HG03066 (cell line): Measurements from ENCODE around the gene LATS2.

Experiments used
- ATAC-seq: cut with Tn5 transposase; IDR thresholded peaks from one replicate; pipeline ENCODE4 v1.9.1; 2021; ENCODE audit warnings: low read depth; ENCODE audit not compliant: unreplicated experiment

The LATS2 gene

DNA sequence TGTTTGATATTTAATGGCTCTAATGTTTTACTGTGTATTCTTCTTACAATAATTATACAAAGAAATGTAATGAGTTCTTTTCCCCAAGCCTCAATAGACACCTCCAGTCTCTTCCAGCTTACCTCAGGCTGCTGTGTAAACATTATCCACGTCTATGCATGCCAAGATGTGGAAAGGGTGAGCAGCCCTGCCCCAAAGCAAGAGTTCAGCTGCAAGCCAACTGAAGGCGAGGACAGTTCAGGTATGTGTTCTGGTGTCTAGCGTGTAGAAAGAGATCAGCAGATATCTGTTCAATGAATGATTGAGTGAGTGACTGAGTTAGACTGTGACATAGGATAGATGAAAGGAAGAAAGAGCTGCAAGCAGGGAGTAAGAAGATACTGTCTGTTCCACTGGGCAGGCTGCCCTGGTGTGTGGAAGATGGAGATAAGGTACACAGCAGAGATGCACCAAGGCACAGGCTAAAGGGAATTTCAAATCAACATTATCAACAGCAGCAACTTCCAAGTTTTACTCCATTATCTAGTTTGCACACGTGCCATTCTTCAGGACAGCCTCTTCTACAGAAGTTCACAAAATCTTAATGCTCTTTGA is 66.0 kb downstream of the LATS2 start:
- ATAC-seq = no peak

DNA sequence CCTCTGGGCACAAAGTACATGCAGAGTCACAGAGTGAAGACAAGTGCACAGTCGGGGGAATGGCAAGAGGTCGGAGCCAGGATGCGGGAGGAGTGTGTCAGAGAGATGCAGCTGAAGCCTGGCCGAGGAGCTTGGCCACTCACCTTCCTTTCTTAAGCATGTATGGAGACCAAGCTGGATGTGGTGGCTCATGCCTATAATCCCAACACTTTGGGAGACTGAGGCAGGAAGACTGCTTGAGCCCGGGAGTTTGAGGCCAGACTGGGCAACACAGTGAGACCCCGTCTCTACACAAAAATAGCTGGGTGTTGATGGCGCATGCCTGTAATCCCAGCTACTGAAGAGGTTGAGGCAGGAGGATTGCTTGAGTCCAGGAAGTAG is 67.0 kb downstream of the LATS2 start:
- ATAC-seq = no peak

DNA sequence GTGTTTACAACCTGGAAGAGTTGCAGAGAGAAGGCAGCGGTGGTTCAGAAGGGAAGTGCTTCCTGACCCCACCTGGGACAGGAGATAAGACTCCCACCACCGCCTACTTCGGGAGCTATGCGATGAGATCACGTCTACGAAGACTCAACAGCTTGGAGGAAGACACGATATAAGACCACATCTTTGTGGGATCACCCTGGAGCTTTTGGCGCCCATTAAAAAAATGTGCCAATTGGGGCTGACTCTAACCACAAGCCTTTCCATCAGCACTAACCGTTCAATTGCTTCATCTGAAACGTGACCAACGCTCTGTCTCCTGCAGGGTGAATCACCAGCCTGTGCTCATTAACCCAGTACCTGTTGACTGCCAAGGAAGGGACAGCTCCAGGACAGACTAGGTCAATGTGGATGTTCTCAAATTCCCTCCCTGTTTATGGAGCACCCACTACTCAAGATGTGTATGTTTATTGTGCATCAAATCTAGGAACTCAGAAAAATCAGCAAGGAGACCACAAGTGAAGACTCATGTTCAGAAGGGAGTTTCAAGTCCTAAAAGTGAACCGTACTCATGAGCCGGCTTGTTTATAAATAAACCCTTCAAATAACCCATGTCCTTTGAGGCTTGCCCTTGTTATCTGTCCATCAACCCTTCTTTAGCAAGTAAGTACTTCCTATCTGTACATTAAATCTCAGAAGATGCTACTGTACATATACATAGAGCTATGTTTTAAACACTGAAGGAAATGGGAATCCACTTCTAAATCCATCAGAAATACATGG is 67.5 kb downstream of the LATS2 start:
- no peak for ATAC-seq

DNA sequence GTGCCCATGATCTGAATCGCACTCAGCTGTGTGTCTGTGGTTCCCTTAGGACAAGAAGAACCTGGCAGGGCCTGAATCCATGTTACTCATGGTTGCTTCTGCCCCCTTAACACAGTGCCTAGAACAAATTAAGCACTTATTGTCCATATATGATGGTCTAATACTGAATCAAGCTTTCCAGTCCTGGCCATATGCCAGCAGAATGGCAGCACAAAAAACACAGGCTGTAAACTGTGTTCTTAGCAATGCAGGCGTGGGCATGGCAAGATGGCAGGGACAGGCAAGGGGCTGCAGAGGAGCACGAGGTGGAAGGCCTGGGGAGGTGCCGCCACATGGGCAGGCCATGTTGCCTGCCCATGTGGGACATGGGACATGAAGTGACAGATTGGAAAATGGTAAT is 68.2 kb downstream of the LATS2 start:
- no peak for ATAC-seq

DNA sequence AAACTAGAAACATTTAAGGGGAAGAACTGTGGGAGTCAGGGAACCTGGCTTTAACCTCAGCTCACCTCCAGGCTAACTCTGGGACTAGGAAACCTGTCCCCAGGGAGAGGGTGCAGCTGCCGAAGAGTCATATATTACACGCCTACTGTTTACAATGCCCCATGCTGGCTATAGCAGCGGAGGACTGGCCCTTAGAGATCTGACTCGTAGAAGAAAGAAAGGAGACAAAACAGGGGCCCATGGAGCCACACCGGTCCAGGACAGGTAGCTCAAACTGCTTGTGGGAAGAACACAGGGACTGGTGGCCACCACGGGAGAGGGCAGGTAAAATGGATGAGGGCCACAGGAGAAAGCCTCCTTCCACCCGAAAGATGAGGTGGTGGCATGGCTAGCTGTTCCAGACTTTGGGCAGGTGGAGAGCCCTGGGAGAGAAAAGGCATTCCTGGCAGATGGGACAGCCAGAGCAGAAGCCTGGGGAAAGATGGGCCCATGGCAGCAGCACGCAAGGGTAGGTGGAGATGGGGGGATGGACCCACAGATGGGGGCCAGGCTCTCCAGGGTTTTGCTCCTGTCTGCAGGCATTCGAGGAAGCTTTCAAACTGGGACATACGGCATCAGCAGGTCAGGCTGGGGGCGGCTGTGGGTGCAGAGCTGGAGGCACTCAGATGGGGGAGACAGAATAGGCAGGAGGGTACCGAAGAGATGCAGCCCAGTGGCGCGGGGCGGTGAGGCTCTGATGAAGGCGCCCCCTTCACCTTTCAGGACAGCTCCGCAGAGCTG is 69.5 kb downstream of the LATS2 start:
- ATAC-seq = no peak

DNA sequence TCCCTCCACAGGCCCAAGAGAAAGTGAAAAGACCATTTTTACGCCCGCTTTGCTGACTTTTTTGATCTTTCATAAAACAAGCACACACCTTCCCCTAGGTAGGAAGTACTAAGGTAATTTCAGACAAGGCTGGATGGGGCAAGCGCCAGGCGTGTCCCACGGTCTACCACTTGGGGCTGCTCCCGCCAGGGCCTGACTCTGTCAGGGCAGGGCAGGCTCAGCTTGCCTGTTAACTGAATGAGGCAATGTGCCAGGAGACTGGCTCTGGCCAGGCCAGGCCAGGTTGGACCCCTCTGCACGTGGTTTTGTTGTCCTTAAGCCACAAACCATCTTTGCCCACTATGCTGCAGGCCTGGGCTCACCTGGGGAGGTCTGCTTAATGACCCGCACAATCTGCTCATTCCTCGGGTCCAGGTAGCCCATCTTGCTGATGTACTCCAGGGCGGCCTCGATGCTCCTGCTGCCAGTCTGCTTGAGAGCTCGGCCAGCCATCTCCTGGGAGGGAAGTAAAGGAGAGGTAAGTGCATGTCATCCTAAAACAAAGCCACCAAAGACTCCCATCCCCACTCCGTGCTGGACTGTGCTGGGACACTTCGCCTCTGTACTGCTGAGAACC is 70.4 kb downstream of the LATS2 start:
- ATAC-seq = no peak

DNA sequence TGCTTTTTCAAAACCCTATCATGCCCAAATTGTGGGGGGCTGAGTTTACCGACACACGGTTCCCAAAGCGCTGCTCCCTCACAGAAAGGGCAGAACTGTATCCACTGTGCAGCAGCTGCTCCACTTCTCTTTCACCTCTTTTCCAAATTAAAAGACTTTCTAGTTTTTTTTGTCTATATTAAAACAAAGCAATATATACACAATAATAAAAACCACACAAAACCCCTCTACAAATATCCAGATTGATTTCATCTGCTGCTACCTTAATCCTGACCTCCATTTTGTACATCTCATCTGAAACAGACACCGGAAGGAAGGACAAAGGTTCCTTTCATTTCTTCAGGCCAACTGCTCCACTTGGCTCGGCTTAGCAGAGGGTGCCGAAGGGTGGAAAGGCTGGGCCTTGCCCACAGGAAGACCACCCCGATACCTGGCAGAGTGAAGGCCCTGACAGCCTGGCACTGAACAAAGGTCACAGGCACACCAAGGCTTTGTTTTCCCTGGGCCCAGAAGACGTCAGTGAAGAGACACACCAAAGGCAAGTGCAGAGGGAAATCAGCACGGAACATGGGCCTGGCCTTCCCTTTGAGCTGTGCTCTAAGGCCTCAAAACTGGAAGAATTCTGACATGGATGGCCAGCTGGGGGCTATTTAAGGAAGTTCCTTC is 71.6 kb downstream of the LATS2 start:
- no peak for ATAC-seq

DNA sequence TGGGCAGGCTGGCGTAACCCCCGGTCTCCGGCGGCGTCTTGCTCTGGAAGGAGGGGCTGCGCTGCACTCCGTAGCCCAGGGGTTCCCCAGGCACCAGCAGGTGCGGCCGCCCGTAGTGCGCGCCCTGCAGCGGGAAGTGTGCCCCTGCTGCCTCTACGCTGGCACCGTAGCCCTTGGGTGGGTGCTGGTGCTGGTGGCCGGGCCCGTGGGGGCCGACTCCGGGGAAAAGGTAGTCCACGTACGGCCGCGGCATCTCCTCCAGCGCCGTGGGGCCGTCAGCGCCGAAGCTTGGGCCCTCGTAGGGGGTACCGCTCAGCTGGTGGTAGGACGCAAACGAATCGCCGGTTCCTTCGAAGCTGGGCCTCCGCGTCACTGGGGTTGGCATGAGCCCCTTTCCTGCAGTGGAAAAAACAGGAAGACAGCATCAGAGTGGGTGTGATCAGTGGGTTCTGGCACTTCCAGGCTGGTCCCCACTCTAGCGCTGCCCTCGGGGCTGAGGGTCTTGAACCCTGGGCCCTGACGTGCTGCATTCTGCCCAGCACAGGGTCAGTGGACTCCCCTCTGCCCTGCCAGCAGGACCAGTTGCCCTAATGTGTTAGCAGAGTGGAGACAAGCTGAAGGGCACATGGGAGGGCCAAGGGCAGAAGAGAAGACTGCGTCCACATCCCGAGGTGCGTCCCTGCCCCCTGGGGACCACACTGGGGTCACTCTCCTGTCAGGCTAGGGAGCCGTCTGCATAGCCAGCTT is 72.3 kb downstream of the LATS2 start:
- ATAC-seq = no peak

DNA sequence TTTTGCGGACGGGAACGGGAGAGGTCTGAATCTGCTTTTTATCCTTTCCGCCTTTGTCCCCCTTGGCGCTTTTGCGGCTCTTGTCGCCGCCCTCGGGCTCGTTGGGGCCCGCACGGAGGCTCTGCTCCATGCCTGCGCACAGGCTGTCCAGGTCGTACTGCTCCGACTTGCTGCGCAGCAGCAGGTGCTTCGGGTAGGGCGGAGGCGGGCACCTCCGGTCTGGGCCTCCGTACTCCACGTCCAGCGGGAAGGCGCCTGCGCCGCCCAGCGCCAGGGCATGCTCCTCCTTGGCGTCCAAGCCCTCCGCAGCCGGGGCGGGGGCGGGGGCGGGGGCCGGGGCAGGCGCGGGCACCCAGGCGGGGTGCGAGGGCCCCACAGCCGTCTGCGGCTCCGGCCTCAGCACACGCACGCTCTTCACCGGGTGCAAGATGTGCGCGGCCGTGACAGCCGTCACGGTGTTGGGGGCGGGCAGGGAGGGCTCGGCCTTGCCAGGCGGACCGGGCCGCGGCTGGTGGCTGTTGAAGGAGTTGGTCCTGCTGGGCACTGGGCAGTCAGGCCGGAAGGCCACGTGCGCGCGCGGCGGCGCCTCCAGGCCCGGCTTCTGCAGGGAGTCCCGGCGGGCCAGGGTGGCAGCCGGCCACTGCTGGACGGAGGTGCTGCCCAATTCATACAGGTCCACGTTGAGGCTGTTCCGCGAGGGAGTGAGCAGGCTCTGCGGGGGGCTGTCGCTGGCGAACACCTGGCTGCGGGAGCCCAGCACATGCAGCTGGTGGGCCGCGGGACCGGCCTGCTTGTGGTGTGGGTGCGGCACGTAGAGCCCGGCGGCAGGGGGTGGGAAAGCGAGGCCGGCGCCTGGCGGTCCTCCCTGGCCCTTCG is 73.1 kb downstream of the LATS2 start:
- ATAC-seq = no peak

DNA sequence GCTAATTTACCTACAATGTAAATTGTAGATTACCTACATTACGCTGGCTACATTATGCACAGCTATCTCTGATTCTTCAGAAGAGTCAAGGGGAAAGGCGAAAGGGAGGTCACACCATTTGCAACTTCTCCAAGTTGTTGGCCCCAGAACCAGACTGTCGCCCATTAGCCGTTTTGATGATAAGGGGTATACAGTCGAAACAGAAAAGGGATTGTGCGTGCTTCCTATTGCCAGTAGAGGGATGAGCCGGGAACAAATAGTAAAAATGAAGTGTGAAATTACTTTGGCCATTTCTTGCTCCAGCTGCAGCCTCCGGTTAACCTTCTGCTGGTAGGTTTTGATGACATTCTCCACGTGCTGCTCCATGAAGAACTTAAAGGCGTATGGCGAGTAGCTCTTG is 73.8 kb downstream of the LATS2 start:
- no peak for ATAC-seq

DNA sequence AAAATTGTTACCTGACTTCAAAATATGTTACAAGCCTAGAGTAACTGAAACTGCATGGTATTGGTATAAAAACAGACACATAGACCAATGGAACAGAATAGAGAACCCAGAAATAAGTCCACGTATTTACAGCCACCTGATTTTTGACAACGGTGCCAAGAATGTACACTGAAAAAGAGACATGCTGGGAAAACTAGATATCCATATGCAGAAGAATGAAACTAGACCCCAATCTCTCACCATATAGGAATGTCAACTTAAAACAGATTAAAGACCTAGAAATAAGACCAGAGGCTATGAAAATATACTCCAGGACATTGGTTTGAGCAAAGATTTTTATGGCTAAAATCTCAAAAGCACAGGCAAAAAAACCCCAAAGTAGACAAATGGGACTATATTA is 76.5 kb downstream of the LATS2 start:
- ATAC-seq = no peak

DNA sequence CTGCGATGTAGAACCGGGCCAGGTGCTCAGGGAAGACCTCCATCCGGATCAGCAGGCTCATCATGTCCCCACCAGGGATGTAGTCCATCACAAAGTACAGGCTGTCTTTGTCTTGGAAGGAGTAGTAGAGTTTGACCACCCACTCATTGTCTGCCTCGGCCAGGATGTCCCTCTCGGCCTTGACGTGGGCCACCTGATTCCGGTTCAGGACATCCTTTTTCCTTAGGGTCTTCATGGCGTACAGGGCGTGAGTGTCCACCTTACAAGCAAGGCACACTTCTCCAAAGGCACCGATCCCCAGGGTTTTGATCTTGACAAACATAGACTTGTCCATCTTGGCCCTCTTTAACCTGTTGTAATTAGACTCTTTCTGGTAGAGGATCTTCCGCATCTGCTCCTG is 78.0 kb downstream of the LATS2 start:
- no peak for ATAC-seq

DNA sequence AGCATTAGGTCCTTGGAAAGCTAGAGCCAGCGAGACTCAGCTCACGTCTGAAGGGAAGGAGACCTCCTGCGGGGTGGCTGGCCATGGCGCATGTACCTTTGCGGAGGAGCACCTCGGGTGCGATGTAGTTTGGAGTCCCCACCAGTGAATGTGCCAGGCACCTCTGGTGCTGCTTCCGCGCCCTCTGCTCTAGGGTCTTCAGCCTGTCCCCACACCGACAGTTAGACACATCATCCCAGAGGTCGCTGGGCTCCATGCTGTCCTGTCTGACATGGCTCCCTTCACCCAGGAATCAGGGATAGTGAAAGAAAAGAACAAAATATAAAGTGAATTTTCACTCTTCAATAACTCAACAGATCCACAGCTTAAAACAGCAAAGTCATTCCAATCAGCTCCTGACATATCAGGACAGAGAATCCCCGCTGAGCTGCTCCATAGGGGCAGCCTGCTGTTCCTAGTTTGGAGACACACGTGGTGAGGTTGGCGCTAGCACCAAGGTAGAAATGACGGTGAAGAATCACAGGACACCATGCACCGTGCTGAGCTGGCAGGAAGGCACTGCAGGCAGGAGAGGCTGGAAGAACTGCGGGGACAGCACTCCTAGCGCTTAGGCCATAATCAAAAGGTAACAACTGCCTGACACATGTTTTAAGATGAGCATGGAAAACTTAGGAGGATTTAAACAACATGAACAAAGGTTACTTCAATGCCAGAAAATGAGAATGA is 79.9 kb downstream of the LATS2 start:
- ATAC-seq = no peak

DNA sequence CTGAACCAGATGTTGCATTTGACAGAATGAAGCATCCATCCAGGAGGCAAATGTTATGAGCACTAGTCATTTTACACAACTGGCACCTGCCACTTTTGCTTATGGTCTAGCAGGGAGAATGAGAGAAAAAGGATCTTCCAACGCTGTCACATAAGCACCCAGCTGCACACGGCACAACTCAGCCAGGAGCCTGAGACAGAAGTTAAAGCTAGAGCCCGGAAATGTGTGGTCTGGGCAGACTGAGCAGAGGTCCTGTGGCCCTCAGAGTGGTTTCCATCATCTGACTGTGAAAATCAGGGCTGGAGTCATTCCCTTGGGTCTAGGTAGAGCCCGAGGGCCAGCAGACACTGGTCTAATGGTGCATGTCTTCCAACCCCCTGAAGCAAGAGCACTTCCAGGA is 80.5 kb downstream of the LATS2 start:
- ATAC-seq = no peak

DNA sequence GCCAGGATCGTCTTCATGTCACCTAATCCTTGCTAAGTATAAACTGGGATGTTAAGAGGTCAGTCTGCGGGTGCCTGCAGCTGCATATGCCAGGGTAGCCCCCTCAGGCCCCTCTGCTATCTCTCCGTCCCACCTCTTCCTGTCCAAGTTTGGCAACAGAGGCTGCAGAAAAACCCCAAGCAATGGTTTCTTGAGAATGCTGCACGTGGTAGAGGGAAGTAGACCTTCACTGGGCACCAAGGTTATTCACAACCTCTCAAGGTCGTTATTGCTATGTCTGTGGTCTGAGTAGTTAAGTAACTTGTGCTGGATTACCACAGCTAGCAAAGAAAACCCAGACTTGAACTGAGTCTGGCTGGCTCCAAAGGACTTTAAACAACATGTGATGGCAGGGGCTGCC is 81.0 kb downstream of the LATS2 start:
- no peak for ATAC-seq

DNA sequence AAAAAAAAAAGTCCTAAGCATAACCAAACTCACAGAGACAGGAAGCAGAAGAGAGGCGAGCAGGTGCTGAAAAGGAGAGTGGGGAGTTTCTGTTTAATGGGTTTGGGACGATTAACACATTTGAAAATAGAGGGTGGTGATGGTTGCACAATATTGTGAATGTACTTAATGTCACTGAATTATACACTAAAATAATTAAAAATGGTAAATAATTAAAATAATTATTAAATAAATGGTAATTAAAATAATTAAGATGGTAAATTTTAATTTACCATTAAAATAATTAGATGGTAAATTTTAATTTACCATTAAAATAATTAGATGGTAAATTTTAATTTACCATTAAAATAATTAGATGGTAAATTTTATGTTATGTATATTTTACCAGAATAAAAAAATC is 84.0 kb downstream of the LATS2 start:
- ATAC-seq = no peak

DNA sequence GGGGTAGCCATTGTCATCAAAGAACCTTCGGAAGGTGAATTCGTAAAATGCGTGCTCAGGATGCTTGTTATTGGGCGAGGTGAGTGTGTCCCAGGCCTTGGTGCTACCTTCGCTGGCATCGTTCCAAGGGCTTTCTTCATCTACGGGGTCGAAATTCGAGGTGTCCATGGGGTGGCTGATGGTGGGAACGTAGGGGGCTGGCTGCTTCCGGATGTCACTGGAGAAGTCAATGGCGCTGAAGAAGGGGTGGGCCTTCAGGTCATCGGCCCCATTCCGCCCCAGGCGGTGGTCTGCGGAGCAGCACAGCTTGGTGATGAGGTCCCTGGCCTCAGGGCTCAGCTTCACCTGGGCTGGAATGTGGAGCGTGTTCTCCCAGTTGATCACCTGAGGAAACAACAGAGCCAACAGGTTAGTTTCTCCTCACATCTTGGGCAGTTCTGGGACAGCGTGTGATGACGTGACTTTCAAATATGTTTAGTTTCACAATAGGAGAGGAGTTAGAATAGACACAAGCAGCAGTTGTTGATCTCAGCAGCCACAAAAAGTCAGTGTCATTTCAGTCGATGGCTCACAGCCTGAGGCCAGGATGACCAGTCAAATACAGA is 86.3 kb downstream of the LATS2 start:
- no peak for ATAC-seq

DNA sequence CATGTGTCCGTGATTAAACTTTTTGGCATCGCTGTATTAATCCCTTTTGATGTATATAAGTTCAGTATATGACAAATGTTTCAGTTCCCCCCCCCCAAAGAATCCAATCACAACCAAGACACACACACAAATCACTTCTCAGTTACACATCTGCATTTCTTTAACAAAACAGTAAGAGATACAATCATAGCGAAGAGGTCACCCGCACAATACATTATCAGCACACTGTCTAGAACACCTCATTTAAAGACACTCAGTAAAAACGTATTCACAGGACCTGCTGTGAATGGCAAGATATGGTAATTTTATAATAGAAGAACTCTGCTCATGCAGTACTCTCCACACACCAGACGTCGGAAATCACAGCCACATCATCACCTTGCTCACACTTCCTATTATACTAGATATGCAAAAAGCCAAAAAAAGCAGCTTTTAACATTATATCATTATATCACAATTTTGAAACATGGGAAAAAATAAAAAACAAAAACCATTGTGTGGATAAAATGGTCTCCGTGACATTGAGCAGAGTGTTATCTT is 87.4 kb downstream of the LATS2 start:
- ATAC-seq = no peak
